Sciatic nerve (tissue), 2 donors: Measurements from ENCODE around the gene GRID2. TPM values are rescaled to one million over a fixed set of nuclear protein-coding genes. Genes with fewer than 3 reads are reported as not detected.
A peak's percentile ranks its signal among the peaks of the same experiment; 100 is the strongest.

Experiments
- ATAC-seq: fragments of 200-7000 bp; cut with Tn5 transposase; one replicate; pipeline ENCODE4 v1.9.1; 2020; ENCODE audit warnings: mild to moderate bottlenecking, moderate library complexity
- DNase-seq: peaks from one replicate; pipeline ENCODE4 v3.0.0-alpha.2; 2020; ENCODE audit warnings: low spot score
- intact Hi-C: fragments of 100-400 bp; cut with DNase I; formaldehyde crosslinking; loops from one replicate; pipeline ENCODE4 v1.14.2; 2022
- total RNA-seq: library from RNA; stranded (reverse); fragmentation: NEBNext Ultra II Directional; extraction: Animal tissue kit (Norgen Biotek cat#: 25700); gene quantifications from one replicate; pipeline ENCODE4 v1.2.1, GENCODE V29; 2021
- donor health status: DM: no; HTN: no; CAD: no.
- donor health status: DM: no; HTN: no; CAD: no.

The GRID2 gene
- total RNA-seq, 1 donor from 2014 or later = 1.4 TPM

DNA sequence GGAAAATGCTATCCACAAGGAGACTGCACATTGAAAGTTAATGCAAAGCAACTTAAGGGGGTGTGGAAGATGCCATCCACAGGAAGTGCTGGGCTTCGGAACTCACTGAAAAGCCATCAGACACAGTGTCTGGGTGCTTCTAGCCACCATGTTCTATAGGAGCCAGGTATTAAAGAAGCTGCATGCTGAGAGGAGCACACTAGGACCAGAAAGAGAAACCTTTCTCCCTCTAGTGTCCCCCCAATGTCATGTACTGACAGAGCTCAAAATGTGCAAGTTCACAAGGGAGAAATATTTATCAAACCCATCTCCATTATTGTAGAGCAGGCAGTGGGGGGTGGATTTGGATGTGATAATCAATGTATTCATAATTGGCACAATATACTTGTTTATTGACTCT lies 510.9 kb downstream of the GRID2 start:
- DNase-seq (no peak), ATAC-seq (no peak)
- intact Hi-C loops = no loop called here

DNA sequence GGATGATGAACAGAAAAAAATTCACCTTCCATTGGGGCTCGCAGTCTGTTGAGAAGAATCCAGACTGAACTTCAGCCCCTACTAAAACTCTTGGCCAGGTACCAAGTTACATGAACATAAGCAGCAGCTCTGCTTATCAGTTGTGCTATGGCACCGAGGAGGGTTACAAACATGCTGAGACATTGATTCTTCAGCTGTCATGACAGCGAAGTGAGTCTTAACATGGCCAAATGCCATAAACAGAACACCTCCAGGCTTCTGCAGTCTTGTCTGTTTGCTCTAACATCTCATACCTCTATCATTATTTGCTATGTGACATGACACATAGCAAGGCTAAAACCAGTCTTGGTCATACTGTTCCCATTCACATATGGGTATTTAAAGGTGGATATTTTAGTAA lies 521.5 kb downstream of the GRID2 start:
- intact Hi-C loops = no loop called here
- DNase-seq = no peak
- no peak for ATAC-seq

DNA sequence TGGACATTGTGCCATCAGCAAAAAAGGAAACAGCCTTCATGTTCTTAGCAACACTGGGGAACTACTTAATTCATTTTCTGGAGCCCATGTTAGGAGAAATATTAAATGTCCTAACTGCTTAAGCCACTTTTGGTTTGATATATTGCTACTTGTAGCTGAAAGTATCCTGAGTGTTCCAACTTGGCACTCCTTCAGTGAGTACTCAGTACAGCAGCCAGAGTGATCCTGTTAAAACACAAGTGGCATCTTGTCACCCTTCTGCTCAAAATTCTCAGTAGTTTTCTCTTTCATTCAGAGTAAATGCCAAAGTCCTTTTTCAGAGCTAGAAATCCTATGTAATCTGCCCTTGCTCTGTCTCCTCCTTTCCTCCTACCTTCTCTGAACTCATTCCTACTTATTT lies 522.0 kb downstream of the GRID2 start:
- ATAC-seq = no peak
- intact Hi-C loops = no loop called here
- no peak for DNase-seq

DNA sequence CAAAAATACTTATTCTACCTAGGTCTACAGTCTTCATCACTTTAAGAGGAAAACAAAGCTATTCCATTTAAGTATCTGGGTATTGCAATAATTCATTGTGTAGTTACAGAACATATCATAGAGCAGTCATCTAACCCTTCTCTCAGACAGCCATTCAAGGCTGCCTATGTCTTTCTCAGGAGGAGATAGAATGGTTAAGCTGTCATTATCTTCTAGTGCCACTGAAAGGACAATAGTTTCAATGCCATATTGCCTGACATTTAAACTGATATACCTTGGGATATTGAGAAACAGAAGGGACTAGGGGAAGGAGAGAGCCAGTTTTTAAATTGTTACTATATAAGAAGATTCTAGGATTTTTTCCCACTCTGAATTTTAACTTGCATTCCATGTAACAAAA lies 527.0 kb downstream of the GRID2 start:
- ATAC-seq = no peak
- DNase-seq = no peak
- intact Hi-C loops = no loop called here

DNA sequence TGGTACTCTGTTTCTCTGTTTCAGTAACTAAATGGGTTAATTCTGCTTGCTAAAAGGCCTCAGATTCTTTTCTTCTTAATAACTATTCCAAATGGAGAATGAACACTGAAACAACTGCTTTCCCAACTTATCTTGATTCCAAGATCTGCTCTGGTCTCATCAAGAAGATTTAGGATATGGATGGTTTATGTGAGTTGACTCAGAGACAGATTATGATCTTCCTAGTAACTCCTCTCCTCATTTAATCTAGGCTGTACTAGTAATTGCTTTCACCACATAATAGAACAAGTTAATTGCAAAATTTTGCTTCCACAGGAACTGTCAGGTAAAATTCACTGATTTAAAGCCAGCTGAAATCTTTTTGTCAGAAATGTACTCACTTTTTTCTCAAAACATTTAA lies 537.1 kb downstream of the GRID2 start:
- ATAC-seq (no peak), DNase-seq (no peak)
- intact Hi-C loops = no loop called here

DNA sequence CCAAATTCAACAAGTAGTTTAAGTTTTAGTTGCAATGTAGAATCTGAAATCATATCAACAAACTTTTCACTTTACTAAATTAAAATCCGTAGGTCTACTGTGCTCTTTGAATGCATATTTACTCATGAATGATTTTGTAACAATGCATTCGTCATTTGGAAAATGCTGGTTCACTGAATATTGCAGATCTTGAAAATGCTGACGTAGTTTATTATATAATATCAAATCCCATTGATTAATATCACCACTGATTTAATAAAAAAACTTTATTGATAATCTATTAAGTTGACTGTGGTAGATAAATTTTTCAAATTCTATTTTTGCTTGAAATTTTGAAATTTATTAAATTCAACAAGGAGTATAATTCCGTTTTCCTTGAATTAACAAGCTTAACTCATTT lies 540.0 kb downstream of the GRID2 start:
- ATAC-seq = no peak
- DNase-seq = no peak
- intact Hi-C loops = no loop called here

DNA sequence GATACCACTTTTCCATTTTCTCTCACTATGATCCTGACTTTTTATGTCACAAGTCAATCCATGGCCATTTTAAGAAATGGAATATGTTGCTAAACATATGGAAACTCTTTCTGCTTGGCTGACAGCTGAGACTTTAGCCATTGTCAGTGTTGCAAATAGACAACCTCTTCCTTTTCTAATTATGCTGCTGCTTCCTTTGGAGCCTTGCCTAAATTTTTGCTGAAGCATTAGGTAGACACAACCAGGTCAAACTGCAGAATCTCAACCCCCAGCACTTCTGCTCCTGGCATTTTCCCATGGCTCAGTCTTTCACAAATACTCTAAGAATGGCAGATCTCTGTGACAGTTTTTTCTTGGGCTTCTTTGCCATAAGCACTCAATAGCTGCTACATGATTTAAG lies 543.3 kb downstream of the GRID2 start:
- no peak for ATAC-seq
- DNase-seq = no peak
- intact Hi-C loops = no loop called here

DNA sequence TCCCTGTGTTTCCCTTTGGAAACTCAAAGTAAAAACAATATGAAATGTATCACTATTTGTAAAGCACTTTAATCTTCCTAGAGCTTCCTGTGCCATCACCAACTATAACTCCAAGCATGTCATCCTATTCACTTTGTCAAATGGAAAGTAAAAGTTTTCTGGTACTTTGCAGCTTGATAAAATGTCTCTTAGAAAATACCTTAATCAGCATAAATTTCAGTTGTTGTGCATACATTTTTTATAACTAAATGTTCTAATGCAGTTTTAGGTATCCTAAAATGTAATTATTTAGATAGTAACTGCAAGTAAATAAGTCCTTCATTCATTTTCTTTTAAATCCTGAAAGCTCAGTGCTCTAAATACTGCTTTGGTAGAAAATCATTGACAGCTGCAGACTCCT lies 558.7 kb downstream of the GRID2 start:
- no peak for ATAC-seq
- intact Hi-C loops = no loop called here
- DNase-seq = no peak

DNA sequence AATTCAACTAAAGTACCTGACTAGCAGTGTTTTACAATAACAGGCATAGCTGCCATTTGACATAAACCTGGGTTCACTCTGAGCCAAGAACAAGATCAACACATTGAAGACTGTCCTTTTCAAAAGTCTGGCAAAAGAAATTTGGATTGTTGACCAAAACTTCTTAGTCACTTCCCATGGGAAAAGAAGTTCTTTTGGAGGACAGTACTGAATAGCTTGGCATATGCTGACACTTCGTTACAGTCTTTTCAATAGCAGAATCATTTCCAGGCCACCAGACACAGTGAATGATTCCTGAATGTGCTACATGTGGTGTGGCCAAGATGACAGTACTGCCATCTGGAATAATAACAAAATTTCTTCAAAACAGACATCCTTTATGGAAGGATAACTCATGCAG lies 560.3 kb downstream of the GRID2 start:
- DNase-seq (no peak), ATAC-seq (peak; percentile 24)

DNA sequence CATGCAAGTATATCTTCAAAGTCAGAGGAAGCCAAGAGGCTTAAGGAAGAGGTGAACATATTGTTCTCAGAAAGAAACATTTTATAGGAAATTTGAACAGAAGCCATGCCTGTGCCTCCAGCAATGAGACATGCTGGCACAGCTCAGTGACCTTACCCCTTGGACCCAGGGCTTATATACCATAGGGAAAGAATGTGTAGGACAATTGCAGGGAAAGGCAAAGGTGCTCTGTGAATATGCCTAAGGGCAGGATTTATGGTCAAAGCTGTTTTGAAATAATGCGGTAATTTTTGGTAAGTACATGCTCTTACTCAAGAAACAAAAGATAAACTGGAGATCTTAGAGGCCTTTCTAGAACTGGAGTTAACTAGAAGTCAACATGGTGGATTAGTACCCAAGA lies 568.8 kb downstream of the GRID2 start:
- DNase-seq (no peak), ATAC-seq (no peak)
- intact Hi-C loops = no loop called here

More for the DNA sequence above, 560.3 kb downstream of the GRID2 start:
- intact Hi-C loops = no loop called here

DNA sequence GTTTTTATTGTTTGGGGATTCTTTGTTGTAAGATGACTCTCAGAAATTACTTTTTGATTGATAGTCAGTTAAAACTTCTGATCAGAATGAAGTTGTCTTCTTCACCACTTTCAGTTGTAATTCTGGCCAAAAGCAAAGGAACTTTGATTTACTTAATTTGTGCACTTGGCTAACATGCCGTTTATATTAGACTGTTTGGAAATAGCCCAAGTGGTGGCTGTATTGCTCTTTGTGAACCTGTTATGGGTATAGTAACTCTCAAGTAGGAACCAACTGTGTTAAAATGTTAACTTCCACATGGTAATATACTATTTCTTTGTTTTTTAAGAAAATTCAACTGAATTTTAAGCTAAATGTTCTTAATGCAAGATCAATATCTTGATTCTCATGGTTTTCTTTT lies 581.9 kb downstream of the GRID2 start:
- intact Hi-C loops = no loop called here

DNA sequence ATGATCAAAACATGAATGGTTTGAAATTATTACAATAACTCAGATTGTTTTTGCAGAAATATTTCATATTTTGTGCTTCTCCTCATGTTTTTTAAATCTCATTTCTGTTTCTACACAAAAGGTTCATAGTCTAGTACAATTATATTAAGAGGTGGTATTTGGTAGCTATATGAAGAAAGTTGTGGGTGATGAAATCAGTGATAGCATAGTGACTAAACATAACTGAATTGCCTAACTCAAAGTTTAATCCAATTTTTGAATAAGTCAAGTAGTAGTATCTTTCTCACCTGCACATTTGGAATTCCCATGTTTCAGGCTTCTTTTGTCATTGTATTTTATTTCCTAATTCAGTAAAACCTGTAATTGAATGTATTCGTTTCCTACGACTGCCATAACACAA lies 648.7 kb downstream of the GRID2 start:
- no peak for ATAC-seq
- intact Hi-C loops = no loop called here
- no peak for DNase-seq

More for the DNA sequence above, 581.9 kb downstream of the GRID2 start:
- DNase-seq = no peak
- ATAC-seq = no peak

DNA sequence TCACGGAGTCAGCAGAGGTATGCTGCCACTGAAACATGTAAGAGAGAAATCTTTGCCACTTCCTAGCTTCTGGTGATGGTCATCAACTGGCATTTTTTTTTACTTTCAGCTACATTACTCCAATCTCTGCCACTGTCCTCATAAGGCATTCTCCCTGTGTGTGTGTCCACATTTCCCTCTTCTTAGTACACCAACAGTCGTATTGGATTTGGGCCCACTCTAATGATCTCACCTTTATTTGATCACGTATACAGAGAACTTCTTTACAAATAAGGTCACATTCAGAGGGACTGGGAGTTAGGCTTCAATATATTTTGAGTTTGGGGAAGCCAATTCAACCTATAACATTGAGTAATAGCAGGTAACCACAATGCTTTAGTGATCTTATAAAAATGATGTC lies 649.1 kb downstream of the GRID2 start:
- ATAC-seq (no peak), DNase-seq (no peak)
- intact Hi-C loops = no loop called here

DNA sequence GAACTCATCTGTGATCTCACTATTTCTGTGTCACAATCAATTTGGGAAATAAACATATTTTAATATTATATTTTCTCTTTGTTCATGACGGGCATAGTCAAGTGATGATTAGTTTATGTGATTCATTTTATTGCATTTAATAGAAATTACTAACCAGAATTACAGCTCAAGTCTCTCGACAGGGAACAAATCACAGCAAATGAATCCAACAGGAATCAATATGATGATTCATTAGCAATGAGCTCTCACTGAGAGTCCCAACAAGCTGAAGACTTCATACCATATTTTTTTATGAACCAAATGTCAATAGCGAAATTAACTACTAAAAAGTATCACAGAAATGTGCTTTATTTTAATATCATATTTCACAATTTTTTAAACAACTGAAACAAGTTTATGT lies 649.7 kb downstream of the GRID2 start:
- ATAC-seq (no peak), DNase-seq (no peak)
- intact Hi-C loops = no loop called here

DNA sequence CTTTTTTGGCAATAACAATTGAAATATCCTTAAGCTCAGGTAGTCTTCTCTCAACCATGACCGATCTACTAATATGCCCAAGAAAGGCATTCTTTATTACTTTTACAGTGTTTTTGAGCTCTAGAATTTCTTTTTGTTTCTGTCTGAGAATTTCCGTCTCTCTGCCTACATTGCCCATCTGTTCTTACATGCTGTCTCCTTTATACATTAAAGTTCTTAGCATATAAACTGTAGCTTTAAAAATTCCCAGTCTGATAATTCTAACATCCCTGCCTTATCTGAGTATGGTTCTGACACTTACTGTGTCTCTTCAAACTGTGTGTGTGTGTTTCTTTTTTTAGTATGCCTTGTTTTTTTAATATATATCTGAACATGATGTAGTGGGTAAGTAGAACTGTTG lies 658.1 kb downstream of the GRID2 start:
- no peak for DNase-seq
- intact Hi-C loops = no loop called here
- ATAC-seq = no peak

DNA sequence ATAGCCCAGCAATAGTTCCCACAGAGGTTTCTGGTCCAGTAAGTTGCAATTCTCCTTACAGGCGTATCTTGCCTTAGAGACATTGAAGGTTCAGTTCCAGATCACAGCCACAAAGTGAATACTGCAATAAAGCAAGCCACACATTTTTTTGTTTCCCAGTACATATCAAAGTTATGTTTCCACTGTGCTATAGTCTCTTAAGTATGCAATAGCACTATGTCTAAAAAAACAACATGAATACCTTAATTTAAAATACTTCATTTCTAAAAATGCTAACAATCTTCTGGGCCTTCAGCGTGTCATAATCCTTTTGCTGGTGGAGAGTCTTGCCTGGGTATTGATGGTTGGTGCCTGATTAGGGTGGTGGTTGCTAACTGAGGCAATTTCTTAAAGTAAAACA lies 659.1 kb downstream of the GRID2 start:
- no peak for ATAC-seq
- intact Hi-C loops = no loop called here
- no peak for DNase-seq

DNA sequence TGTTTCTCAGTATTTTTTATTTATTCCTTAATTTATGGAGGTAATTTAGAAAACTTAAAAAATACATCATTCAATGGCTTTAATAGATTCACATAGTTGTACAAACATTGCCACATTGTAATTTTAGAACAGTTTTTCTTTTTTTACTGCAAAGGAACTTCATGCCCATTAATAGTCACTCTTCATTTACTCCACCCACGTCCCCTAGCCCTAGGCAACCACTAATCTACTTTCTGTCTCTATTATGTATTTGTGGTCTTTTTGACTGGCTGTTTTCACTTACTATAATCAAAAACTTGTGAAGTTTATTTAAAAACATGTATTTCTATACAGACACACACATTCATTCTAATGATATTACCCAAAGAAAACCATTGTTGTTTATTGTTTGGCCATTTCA lies 664.8 kb downstream of the GRID2 start:
- intact Hi-C loops = no loop called here
- no peak for DNase-seq
- ATAC-seq = no peak

DNA sequence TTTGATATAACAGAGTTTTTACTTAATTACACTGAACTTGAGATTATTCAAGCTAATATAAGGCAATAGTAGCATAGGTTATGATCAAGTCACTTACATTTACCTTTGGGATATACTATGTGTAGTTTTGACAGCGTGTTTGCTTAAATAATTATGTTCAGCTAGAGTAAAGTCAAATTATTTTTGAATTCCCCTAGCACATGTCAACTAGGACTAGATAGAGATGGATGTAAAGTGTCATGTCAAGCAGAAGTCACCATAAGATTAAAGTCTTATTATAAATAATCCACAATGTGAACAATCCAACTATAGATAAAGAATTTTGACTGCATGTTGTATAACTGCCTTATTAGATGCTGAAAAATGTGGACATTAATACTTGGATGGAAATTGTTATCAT lies 665.2 kb downstream of the GRID2 start:
- no peak for DNase-seq
- intact Hi-C loops = no loop called here
- ATAC-seq = no peak

DNA sequence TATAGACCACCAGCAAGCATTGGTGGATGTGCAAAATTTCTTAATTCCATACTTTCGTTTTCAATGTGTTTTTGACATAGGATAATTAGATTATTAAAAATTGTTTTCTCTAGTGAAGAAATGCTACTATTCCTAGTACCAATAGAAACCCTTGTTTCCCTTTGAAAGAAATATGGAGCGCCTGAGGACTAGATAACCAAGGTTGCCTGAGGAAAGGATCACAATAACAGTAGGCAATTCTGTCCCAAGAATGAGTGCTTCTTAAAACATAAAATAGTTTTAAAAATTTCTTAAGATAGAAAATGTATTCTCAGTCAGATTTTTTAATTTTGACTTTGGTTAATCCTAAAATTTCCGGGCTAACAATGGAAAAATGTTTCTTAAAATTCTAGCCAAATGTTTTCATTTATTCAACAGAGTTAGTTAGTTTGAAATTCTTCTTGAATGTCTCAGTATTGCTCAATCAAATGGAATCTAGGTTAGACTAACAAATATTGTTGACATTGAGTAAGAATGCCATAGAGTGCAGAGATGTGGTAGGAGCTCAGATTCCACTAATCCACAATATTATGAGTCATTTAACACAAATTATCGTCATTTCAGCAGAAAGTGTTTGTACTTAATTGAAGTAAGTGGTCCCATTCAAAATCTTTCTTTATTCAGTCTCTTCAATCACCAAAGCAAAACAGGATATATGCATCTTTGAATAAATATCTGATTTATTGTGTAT lies 666.0 kb downstream of the GRID2 start:
- ATAC-seq (peak; percentile 97), DNase-seq (no peak)
- intact Hi-C loops = loop anchor here (5.0 kb wide), 1 partner anchor 1708 kb away; no protein-coding TSS in a partner anchor

DNA sequence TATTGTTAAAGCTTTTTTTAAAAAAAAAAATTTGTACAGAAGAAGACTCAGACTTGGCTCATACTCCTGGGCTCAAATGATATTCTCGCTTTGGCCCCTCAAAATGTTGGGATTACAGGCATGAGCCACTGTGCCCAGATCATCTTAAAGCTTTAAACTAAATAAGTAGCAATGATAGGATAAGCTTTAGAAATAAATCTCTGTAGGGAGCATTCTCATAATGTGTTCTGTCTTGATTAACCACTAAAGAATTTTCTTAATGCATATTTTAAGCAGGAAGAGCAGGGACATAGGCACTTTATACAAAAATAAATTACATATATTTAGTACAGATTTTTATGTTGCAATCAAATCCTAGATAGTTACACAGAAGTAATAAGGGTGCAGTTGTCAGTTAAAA lies 667.2 kb downstream of the GRID2 start:
- DNase-seq (no peak), ATAC-seq (no peak)
- intact Hi-C loops = loop anchor here (5.0 kb wide), 1 partner anchor 1709 kb away; no protein-coding TSS in a partner anchor

DNA sequence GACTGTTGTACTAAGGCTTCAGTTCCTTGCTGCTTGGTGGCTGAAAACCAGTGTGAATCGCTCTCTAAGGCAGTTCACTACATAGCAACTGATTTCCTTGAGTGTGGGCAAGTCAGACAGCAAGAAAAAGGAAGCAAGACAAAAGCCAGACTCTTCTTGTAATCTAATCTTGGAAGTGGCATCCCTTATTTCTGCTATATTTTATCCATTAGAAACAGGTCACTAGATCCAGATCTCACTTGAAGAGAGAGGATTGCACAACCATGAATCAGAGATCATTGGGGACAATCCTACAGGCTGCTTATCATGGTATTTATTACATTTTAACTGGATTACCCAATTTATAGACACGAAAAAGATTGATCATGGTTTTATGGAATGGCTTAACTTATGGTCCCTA lies 684.5 kb downstream of the GRID2 start:
- ATAC-seq = no peak
- intact Hi-C loops = no loop called here
- DNase-seq = no peak
